GM12875 (cell line): ENCODE data around the gene MTMR3.

Source experiments
- H3K4me3 ChIP-seq: one replicate; pipeline ENCODE4 v1.5.1; 2011; ENCODE audit warnings: low read depth, low read length, control low read depth
- TF ChIP-seq, protein P1 (sequence below): IDR thresholded peaks from 2 replicates; pipeline ENCODE4 v1.5.1; 2011; ENCODE audit warnings: low read depth, mild to moderate bottlenecking, control low read depth, inconsistent platforms, low read length, moderate library complexity, borderline replicate concordance; ENCODE audit not compliant: insufficient read depth

The MTMR3 gene

DNA sequence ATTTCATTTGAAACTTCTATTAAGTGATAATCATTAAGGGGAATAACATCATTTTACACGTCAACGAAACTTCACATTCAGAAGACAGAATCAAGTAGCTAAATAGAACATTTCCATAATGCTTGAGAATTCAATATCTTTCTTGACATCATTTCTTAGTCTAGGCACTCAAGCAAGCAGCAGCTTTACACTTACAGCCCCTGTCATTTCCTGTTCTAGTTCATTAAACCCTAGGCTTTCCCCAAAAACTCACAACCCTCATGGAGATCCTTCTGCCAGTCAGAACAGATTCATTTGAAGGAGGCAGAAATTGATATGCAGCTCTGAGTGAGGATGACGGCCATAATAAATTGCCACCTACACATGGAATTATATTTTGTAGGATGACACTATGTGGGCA, 192.0 kb downstream of the MTMR3 start:
- H3K4me3 ChIP-seq = no peak overlapping the region
- TF ChIP-seq, protein P1, sequence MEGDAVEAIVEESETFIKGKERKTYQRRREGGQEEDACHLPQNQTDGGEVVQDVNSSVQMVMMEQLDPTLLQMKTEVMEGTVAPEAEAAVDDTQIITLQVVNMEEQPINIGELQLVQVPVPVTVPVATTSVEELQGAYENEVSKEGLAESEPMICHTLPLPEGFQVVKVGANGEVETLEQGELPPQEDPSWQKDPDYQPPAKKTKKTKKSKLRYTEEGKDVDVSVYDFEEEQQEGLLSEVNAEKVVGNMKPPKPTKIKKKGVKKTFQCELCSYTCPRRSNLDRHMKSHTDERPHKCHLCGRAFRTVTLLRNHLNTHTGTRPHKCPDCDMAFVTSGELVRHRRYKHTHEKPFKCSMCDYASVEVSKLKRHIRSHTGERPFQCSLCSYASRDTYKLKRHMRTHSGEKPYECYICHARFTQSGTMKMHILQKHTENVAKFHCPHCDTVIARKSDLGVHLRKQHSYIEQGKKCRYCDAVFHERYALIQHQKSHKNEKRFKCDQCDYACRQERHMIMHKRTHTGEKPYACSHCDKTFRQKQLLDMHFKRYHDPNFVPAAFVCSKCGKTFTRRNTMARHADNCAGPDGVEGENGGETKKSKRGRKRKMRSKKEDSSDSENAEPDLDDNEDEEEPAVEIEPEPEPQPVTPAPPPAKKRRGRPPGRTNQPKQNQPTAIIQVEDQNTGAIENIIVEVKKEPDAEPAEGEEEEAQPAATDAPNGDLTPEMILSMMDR = no peak

DNA sequence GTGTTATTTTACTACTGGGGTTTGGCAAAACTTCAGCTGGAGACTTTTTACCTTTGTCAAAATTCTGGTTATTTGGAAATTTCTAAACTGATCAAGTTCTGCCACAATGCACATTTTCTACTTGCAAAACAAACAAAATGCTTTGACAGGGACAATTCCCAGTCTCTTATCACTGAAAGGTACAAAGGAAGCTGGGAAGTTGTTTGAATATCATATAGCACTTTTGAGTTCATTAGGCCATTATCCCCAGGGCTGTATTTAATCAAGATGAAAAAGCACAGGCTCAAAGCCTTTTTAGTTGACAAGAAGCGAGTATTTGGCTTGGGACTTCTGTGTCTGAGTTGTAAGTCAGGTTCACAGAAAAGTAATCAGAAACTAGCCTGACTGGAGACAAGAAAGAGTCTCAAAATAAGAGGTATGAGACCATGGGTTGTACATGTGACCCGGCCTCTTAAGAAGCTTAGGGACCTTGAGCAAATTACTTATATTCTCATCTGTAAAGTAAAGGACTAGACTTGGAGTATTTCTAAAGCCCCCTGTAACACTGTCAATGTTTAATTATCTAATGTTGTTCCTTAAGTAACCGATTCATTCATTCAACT, 194.4 kb downstream of the MTMR3 start:
- no peak overlapping the region for H3K4me3 ChIP-seq
- TF ChIP-seq, protein P1 = no peak

DNA sequence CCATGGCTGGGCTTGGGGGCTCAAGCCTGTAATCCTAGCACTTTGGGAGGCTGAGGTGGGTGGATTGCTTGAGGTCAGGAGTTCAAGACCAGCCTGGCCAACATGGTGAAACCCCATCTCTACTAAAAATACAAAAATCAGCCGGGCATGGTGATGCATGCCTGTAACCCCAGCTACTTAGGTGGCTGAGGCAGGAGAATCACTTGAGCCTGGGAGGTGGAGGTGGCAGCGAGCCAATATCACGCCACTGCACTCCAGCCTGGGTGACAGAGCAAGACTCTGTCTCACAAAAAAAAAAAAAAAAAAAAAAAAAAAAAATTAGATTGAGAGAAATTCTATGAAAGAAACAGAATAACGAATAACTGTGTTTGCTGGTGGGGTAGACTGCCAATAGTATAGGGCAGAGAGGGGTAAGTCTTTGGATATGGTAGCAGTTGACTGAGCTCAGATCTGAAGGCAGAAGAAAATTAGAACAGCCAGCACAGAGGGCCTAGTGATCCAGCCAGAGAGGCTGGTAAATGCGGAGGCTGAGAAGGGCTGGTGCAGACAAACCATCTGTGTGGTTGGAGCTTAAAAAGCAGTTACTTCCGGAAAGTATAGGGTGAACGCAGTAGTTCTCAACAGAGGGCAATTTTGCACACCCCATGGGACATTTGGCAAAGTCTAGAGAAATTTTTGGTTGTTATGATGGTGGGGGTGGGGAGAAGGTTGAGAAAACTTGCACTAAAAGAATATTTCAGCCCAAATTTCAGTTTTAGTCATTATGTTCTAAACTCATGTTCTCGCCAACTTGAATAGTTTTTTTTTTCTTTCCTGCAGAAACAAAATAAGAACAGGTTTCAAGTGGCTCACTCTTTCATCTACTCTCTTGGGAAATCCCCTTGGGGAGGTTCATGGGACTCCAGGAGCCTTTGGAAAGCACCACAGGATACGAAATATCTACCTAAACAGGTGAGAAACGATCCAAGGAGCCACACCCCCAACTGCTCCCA, 195.6 kb downstream of the MTMR3 start:
- no peak overlapping the region for H3K4me3 ChIP-seq
- TF ChIP-seq, protein P1 = no peak

DNA sequence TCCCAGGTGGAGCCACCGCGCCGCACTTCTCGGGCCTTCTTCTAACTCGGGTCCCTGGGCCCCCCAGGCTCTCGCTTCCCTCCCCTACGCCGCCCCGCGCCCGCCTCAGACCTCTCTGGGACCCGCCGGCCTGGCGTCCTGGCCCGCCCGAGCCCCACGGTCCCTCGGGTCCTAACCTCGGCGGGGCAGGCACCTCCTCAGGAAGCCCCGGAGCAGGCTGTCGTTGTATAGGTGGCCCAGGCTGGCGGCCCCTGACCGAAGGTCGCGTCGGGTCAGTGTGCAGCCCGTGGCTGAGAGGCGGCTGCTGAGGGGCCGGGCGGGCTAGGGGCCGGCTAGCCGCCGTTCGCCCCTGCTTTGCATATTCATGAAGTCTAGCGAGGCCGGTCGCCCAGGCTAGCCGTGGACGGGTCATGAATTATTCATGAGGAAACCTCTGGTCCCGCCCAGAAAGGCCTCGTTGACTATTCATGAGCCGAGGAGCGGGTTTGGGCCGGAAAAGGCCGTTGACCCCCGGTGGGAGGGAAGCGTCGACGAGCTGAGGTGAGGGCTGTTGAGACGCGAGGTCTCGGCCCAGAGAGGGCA, 197.1 kb downstream of the MTMR3 start, which contains the start of gene HORMAD2:
TSS of gene HORMAD2 (plus strand) at position 513 of the 582 bp plus-strand sequence. CDS start 13,489 bp downstream, outside the sequence.
- H3K4me3 ChIP-seq = peak within 1 kb of the TSS; percentile 8
- TF ChIP-seq, protein P1 = no peak
